Natural killer cell (primary cell): ENCODE data around the gene SRI. TPM values are rescaled to one million over a fixed set of nuclear protein-coding genes. Genes with fewer than 3 reads are reported as not detected.
"Not testable (repeated sequence)": the region's sequence is repeated elsewhere in the genome, so short reads cannot be mapped to it uniquely, and the experiment has no call there.

Experiments
- ATAC-seq, 3 donors: fragments of 150-1000 bp in 2 of 3; fragments of 200-7000 bp in 1 of 3; cut with Tn5 transposase; 1 replicate in 1 of 3; 2 replicates in 2 of 3; pipeline ENCODE4 v1.10.0; 2021; ENCODE audit warnings: mild to moderate bottlenecking in 2 of 3, moderate library complexity in 2 of 3
- DNase-seq, 2 donors: peaks; one replicate each; pipeline versions ENCODE4 v3.0.0 to v3.0.0-alpha.2; 2013 to 2021; ENCODE audit warnings: mixed read lengths in 1 of 2
- H3K27ac ChIP-seq: one replicate; pipeline ENCODE4 v1.5.1; 2013; ENCODE audit warnings: mild to moderate bottlenecking, low read length
- H3K27me3 ChIP-seq: one replicate; pipeline ENCODE4 v1.6.1; 2013; ENCODE audit warnings: low read length; ENCODE audit not compliant: control insufficient read depth, insufficient read depth
- H3K36me3 ChIP-seq: one replicate; pipeline ENCODE4 v1.6.1; 2013; ENCODE audit warnings: low read length; ENCODE audit not compliant: control insufficient read depth, insufficient read depth
- H3K4me1 ChIP-seq: one replicate; pipeline ENCODE4 v1.6.1; 2013; ENCODE audit warnings: low read length; ENCODE audit not compliant: control insufficient read depth, insufficient read depth
- H3K4me3 ChIP-seq: one replicate; pipeline ENCODE4 v1.5.1; 2013; ENCODE audit warnings: low read length
- H3K9me3 ChIP-seq: one replicate; pipeline ENCODE4 v1.6.1; 2013; ENCODE audit warnings: low read length; ENCODE audit not compliant: control insufficient read depth, insufficient read depth
- H3K27ac Mint-ChIP-seq, 2 donors: one replicate each; pipeline ENCODE4 v1.8.0; 2022; ENCODE audit warnings: mild to moderate bottlenecking in 2 of 2, mixed read lengths in 2 of 2, moderate library complexity in 1 of 2
- H3K27me3 Mint-ChIP-seq, 2 donors: one replicate each; pipeline ENCODE4 v1.8.0; 2022; ENCODE audit warnings: low read depth in 2 of 2, mixed read lengths in 2 of 2
- H3K36me3 Mint-ChIP-seq: one replicate; pipeline ENCODE4 v1.8.0; 2022; ENCODE audit warnings: mixed read lengths
- H3K4me1 Mint-ChIP-seq, 2 donors: one replicate each; pipeline ENCODE4 v1.8.0; 2022; ENCODE audit warnings: mixed read lengths in 2 of 2
- H3K4me3 Mint-ChIP-seq: one replicate; pipeline ENCODE4 v1.8.0; 2022; ENCODE audit warnings: mild to moderate bottlenecking, moderate library complexity, mixed read lengths
- H3K9me3 Mint-ChIP-seq, 2 donors: one replicate each; pipeline ENCODE4 v1.8.0; 2022; ENCODE audit warnings: mixed read lengths in 2 of 2
- WGBS: methylation state at CpG from one replicate; pipeline ENCODE4 v1.1.7; 2013; ENCODE audit warnings: missing lambda C conversion rate; ENCODE audit not compliant: insufficient coverage; 5-methylcytosine and 5-hydroxymethylcytosine counted together
- intact Hi-C: fragments of 100-400 bp; cut with micrococcal nuclease; formaldehyde crosslinking; loops from one replicate; pipeline ENCODE4 v1.14.2; 2022
- total RNA-seq, 4 donors: library from RNA; stranded (reverse); fragments of 120-200 nt in 1 of 4; gene quantifications; one replicate each; pipeline versions ENCODE4 v1.2.3 to v1.2.4, GENCODE V29; 2013 to 2022
- TF ChIP-seq, protein P1 (sequence below): fragments of 200-600 bp; IDR thresholded peaks from one replicate; pipeline ENCODE4 v1.8.0; 2022; ENCODE audit warnings: antibody characterized with exemption

Gene SRI
- total RNA-seq, 3 donors from 2014 or later (not counting 1 experiment from before 2014, with no cell fraction given) = 67.9 to 75.0 (median 68.6) TPM

GRCh38 chr7:88268051-88268450 lies 48.2 kb upstream of the SRI start:
- no peak for DNase-seq
- intact Hi-C loops = no loop called here
- TF ChIP-seq, protein P1, sequence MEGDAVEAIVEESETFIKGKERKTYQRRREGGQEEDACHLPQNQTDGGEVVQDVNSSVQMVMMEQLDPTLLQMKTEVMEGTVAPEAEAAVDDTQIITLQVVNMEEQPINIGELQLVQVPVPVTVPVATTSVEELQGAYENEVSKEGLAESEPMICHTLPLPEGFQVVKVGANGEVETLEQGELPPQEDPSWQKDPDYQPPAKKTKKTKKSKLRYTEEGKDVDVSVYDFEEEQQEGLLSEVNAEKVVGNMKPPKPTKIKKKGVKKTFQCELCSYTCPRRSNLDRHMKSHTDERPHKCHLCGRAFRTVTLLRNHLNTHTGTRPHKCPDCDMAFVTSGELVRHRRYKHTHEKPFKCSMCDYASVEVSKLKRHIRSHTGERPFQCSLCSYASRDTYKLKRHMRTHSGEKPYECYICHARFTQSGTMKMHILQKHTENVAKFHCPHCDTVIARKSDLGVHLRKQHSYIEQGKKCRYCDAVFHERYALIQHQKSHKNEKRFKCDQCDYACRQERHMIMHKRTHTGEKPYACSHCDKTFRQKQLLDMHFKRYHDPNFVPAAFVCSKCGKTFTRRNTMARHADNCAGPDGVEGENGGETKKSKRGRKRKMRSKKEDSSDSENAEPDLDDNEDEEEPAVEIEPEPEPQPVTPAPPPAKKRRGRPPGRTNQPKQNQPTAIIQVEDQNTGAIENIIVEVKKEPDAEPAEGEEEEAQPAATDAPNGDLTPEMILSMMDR = no peak
- no peak for ATAC-seq
- Histone ChIP-seq H3K27ac (no peak overlapping the region), H3K4me3 (no peak overlapping the region), H3K36me3 (no peaks in the 10 kb centered on the region), H3K9me3 (no peaks in the 10 kb centered on the region), H3K27me3 (no peaks in the 10 kb centered on the region), H3K4me1 (no peaks in the 10 kb centered on the region)
- Mint-ChIP-seq H3K4me3 (no peak overlapping the region), H3K9me3 (no peaks in the 10 kb centered on the region), H3K27me3 (peaks cover 0 to 5% of the 10 kb centered on the region in 2 donors), H3K27ac (no peak overlapping the region), H3K4me1 (no peaks in the 10 kb centered on the region), H3K36me3 (no peaks in the 10 kb centered on the region)
- WGBS = 81% methylated on average over 1 of the region's 2 CpGs

DNA sequence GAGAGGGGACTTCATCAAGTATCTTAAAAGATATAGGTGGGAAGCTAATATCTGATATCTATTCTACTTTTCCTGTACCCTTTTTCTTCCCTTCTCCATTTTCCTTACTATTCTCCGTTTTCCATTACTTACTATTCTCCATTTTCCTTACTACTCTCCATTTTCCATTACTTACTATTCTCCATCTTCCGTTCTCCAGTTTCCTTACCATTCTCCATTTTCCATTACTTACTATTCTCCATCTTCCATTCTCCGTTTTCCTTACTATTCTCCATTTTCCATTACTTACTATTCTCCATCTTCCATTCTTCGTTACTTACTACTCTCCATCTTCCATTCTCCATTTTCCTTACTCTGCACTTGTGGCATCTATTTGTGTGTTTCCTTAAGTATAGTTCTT lies 47.6 kb upstream of the SRI start:
- Histone ChIP-seq H3K27ac (no peak overlapping the region), H3K4me3 (no peak overlapping the region), H3K9me3 (no peaks in the 10 kb centered on the region), H3K27me3 (no peaks in the 10 kb centered on the region), H3K36me3 (no peaks in the 10 kb centered on the region), H3K4me1 (no peaks in the 10 kb centered on the region)
- H3K9me3 Mint-ChIP-seq = no peaks in the 10 kb centered on the region
- intact Hi-C loops = no loop called here
- no peaks in the 10 kb centered on the region for H3K4me1 Mint-ChIP-seq
- H3K36me3 Mint-ChIP-seq = no peaks in the 10 kb centered on the region
- DNase-seq (no peak), ATAC-seq (no peak)
- TF ChIP-seq, protein P1 = no peak
- no peak overlapping the region for H3K4me3 Mint-ChIP-seq
- H3K27ac Mint-ChIP-seq = no peak overlapping the region
- 97% methylated on average over 4 of the region's 4 CpGs for WGBS
- H3K27me3 Mint-ChIP-seq = peaks cover 0 to 5% of the 10 kb centered on the region in 2 donors

DNA sequence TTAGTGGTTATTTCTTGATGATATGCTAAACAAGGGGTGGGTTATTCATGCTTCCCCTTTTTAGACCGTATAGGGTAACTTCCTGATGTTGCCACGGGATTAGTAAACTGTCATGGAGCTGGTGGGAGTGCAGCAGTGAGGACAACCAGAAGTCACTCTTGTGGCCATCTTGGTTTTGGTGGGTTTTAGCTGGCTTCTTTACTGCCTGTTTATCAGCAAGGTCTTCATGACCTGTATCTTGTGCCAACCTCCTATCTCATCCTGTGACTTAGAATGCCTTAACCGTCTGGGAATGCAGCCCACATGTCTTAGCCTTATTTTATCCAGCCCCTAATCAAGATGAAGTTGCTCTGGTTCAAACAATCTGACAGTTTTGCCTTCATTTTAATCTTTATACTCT lies 45.1 kb upstream of the SRI start:
- H3K27me3 ChIP-seq, H3K4me1 ChIP-seq, intact Hi-C loops, H3K27ac Mint-ChIP-seq, DNase-seq, ATAC-seq, H3K4me1 Mint-ChIP-seq, H3K36me3 Mint-ChIP-seq, H3K4me3 Mint-ChIP-seq, H3K9me3 ChIP-seq, H3K9me3 Mint-ChIP-seq, H3K27me3 Mint-ChIP-seq, H3K36me3 ChIP-seq, H3K27ac ChIP-seq, H3K4me3 ChIP-seq: not testable (repeated sequence)
- WGBS = 42% methylated on average over 3 of the region's 3 CpGs

- ATAC-seq = no peak
- Histone ChIP-seq H3K4me1 (no peaks in the 10 kb centered on the region), H3K4me3 (no peak overlapping the region), H3K27ac (no peak overlapping the region), H3K27me3 (no peaks in the 10 kb centered on the region), H3K36me3 (no peaks in the 10 kb centered on the region), H3K9me3 (no peaks in the 10 kb centered on the region)
- Mint-ChIP-seq H3K4me1 (no peaks in the 10 kb centered on the region), H3K36me3 (no peaks in the 10 kb centered on the region), H3K27ac (no peak overlapping the region), H3K4me3 (no peak overlapping the region), H3K9me3 (no peaks in the 10 kb centered on the region), H3K27me3 (peaks cover 0 to 7% of the 10 kb centered on the region in 2 donors)
- intact Hi-C loops = no loop called here
- TF ChIP-seq, protein P1 = no peak
- 88% methylated on average over 4 of the region's 4 CpGs for WGBS
- no peak for DNase-seq
Observed at GRCh38 chr7:88262562-88262961, 42.7 kb upstream of the SRI start.
